Stimulated activated CD4-positive, alpha-beta T cell treated with anti-CD3 and anti-CD28 coated beads, Interleukin-2, amount 100 ng/mL, for 48 hours (primary cell): Measurements from ENCODE around the gene QPRT.
"Not testable (repeated sequence)": the region's sequence is repeated elsewhere in the genome, so short reads cannot be mapped to it uniquely, and the experiment has no call there.

Experiments
- DNase-seq, 2 donors: peaks; one replicate each; pipeline ENCODE4 v3.0.0-alpha.2; 2020

QPRT gene

DNA sequence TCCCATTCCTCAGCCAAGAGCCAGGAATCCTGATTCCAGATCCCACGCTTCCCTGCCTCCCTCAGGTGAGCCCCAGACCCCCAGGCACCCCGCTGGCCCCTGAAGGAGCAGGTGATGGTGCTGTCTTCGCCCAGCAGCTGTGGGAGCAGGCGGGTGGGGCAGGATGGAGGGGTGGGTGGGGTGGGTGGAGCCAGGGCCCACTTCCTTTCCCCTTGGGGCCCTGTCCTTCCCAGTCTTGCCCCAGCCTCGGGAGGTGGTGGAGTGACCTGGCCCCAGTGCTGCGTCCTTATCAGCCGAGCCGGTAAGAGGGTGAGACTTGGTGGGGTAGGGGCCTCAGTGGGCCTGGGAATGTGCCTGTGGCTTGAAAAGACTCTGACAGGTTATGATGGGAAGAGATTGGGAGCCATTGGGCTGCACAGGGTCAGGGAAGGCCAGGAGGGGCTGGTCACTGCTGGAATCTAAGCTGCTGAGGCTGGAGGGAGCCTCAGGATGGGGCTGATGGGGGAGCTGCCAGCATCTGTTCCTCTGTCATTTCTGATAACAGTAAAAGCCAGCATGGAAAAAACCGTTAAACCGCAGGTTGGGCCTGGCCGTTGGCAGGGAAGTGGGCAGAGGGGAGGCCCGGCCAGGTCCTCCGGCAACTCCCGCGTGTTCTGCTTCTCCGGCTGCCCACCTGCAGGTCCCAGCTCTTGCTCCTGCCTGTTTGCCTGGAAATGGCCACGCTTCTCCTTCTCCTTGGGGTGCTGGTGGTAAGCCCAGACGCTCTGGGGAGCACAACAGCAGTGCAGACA is 15.8 kb upstream of the QPRT start, which contains the start of gene SPN:
Gene SPN, plus strand, starts transcription at position 232 of the 791 bp plus-strand sequence. Its CDS starts 482 bp downstream, at position 714.
- DNase-seq: peak in 1 of 2 donors; percentile 35

DNA sequence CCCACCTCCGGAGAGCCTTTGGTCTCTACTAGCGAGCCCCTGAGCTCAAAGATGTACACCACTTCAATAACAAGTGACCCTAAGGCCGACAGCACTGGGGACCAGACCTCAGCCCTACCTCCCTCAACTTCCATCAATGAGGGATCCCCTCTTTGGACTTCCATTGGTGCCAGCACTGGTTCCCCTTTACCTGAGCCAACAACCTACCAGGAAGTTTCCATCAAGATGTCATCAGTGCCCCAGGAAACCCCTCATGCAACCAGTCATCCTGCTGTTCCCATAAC is 15.2 kb upstream of the QPRT start:
- DNase-seq: no peak

DNA sequence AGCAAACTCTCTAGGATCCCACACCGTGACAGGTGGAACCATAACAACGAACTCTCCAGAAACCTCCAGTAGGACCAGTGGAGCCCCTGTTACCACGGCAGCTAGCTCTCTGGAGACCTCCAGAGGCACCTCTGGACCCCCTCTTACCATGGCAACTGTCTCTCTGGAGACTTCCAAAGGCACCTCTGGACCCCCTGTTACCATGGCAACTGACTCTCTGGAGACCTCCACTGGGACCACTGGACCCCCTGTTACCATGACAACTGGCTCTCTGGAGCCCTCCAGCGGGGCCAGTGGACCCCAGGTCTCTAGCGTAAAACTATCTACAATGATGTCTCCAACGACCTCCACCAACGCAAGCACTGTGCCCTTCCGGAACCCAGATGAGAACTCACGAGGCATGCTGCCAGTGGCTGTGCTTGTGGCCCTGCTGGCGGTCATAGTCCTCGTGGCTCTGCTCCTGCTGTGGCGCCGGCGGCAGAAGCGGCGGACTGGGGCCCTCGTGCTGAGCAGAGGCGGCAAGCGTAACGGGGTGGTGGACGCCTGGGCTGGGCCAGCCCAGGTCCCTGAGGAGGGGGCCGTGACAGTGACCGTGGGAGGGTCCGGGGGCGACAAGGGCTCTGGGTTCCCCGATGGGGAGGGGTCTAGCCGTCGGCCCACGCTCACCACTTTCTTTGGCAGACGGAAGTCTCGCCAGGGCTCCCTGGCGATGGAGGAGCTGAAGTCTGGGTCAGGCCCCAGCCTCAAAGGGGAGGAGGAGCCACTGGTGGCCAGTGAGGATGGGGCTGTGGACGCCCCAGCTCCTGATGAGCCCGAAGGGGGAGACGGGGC is 14.7 kb upstream of the QPRT start:
- DNase-seq: peak in 1 of 2 donors; percentile 40

DNA sequence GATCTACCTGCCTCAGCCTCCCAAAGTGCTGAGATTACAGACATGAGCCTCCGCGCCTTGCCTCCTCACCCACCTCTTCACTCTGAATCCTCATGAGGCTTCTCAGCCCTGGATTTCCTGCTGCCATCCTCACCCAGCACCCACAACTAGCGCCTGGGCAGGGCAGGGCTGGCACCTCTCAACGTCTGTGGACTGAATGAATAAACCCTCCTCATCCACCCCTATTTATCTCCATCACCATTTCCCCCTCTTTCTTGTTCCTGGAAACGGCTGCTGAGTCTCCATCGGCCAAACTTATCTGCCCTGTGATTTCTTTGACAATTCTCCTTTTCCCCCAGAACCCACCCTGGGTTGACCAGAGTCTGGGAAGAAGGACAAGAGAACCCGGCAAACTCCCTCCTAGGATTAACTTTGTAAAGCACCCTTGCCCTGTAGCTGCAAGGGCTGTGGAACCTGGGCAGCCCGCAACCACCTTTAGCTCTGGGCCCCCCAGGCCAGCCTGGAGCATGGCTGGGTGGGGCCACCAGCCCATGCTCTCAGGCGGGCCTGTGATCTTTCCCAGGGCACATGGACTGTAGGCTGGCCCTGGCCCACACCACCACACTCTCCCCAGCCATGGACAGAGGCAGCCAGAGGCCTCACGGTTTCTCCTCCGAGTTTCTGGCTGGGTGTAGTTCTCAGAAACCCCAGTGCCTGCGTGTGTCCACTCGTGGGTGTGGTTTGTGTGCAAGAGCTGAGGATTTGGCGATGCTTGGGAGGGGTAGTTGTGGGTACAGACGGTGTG is 13.5 kb upstream of the QPRT start:
- DNase-seq: no peak

DNA sequence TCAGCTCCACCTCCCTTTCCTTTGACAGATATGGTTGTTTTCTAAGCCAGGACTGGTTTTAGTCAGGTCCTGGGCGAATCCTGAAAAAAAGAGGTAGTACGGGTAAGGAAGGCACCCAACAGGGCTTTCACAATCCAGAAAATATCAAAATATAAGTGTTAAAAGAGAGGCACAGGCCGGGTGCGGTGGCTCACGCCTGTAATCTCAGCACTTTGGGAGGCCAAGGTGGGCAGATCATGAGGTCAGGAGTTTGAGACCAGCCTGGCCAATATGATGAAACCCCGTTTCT is 11.7 kb upstream of the QPRT start:
- not testable (repeated sequence) for DNase-seq

DNA sequence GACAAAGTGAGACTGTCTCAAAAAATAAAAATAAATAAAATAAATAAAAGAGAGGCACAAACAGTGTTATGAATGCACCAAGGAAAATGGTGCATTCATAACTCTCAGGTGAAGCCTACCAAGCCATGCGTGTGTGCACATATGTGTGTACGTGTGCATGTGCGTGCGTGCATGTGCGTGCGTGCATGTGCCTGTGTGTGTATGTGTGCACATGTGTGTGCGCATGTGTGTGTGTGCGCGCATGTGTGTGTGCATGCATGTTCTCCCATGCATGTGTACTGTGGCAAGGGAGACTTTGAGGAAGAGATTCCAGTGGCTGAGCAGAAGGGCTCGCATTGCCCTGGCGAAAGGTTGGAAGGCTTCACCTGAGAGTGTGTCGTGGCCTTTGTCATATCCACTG is 11.2 kb upstream of the QPRT start:
- no peak for DNase-seq

DNA sequence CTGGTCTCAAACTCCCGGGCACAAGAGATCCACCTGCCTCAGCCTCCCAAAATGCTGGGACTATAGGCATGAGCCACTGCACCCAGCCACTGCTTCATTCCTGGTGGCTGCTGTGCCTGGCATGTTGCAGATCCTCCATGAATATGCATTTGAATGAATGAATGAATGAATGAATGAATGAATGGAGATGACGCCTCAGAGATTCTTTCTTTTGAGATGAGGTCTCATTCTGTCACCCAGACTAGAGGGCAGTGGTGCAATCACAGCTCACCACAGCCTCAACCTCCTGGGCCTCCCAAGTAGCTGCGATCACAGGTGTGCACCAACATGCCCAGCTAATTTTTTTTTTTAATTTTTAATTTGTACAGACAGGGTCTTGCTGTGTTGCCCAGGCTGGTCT is 10.7 kb upstream of the QPRT start:
- no peak for DNase-seq

DNA sequence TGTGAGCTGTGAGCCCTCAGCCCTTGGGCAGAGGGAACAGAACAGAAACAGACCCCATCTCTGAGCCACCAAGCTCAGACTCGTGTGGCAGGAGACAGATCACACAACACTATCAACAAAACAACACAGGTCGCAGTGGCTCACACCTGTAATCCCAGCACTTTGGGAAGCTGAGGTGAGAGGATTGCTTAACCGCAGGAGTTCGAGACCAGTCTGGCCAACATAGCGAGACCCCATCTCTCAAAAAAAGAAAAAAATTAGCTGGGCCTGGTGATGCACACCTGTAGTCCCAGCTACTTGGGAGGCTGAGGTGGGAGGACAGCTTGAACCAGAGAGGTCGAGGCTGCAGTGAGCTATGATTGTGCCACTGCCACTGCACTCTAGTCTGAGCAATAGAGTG is 5.5 kb upstream of the QPRT start:
- DNase-seq: no peak

DNA sequence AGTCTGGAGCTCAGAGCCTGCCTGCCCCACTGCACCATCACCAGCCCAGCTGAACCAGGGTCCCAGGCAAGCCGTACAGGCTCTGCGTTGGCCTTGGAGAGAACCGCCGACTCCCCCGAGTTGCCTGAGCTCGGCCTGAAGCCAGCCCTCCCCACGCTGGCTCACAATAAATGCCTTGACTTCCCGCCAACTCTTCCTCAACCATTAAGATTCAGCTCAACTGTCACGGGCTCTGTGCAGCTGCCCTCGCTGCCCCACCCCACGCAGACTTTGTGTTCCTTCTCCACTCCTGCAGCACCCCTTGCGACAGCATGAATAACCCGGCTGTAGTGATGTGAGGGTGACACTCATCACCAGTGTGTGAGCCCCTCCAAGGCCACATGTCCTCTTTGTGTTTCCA is 4.8 kb upstream of the QPRT start:
- DNase-seq: no peak

DNA sequence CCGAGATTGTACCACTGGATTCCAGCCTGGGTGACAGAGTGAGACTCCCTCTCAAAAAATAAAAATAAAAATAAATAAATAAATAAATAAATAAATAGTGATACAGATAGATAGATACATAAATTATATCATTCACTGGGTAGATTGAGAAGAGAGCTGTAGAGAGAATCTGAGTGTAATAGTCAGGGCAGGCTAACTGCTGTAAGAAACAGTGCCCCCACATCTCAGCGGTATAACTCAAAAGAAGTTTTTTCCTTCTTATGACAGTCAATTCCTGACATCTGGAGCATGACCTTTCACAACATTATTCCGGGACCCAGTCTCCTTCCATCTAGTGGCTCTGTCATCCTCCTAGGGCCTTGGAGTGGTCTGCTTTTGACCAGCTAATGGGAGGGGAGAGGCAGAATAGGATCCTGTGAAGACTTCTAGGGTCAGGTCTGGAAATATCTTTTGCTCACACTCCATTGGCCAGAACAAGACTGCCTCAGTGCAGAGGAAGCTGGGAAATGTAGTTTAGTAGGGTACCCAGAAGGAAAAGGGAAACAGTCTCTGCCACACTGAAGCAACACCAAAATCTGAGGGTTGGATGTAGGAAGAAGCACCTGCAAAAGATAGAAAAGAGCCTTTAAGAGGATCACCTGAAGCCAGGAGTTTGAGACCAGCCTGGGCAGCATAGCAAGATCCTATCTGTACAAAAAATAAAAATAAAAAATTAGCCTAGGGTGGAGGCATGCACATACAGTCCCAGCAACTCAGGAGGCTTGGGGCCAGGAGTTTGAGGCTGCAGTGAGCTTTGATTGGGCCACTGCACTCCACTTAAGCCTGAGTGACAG is 3.0 kb upstream of the QPRT start:
- DNase-seq: no peak

DNA sequence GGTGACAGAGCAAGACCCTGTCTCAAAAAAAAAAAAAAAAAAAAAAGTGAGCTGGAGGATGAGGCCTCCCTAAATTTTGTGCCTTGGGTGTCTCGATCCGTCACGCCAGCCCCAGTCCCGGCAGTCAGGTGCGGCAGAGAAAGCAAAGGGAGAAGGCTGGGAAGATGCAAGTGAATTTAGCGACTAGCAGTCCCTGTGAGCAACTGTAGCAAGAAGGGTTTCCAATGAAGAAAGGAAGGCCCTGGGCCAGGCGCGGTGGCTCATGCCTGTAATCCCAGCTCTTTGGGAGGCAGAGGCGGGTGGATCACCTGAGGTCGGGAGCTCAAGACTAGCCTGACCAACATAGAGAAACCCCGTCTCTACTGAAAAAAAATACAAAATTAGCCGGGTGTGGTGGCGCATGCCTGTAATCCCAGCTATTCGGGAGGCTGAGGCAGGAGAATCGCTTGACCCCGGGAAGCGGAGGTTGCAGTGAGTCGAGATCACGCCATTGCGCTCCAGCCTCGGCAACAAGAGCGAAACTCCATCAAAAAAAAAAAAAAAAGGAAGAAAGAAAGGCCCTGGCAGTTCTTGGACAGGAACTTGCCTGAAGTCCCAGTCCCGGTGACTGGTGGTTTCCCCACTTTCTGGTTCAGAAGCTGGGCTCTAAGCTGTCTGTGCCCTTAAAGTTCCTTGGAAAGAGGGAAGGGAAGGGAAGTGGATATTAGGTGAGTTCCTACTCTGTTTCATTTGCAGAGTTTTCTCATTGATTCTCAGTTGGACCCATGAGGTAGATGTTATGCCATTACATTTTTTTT is 1.8 kb upstream of the QPRT start:
- DNase-seq: no peak

DNA sequence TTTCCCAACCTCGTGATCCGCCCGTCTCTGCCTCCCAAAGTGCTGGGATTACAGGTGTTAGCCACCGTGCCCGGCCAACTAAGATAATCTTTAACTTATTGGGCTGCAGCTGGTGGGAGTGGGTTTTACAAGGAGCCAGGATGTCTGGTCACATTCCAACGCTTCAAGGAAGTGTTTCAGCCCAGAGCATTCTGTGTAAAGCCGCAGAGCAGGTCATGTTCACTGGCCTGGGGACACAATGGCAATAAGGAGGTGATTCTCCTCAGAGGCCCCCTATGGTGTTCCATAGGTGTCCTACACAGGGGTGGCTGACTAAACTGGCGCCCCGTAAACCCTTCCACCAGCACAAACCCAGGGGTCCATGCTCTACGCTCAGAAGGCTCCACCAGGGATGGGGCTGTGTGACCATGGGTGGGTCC is 1.2 kb downstream of the QPRT start:
- no peak for DNase-seq

DNA sequence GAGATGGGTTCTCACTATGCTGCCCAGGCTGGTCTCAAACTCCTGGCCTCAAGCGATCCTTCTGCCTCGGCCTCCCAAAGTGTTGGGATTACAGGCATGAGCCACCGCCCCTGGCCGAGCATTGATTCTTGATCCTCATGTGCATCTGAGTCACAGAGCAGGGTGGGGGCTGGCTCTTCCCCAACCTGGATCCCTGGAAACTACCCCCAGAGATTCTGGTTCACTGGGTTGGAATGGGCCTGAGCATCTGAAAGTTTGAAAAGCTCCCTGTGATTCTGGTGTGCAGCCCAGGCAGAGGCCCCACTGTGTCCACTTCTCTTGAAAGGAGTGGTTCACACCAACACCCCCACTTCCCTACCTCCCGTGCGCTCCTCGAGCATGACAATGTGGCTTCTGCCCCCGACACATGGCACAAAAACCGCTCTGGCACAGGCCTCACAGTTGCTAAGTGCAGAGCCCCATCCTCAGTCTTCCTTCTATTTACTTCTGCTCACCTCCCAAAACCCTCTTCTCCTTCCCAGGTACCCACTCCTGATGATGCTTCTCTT is 4.6 kb downstream of the QPRT start:
- no peak for DNase-seq

DNA sequence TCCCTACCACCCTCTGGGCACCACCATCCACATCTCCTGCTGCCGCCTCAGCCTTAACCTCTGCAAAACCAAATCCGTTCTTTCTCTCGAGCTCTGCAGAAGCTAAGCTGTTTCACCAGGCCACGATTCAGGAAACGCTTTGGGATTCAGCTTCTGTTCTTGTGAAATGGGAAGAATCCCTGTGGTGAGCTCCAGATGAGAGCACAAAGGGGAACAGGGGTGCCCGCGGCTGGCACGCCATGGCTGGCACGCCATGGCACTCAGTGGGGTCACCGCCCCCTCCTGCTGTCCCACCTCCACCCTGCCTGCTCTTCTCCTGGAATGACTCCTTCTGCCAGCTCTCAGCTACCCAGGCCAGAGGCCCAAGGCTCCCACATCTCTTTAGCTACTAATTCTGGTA is 5.7 kb downstream of the QPRT start:
- DNase-seq: no peak

DNA sequence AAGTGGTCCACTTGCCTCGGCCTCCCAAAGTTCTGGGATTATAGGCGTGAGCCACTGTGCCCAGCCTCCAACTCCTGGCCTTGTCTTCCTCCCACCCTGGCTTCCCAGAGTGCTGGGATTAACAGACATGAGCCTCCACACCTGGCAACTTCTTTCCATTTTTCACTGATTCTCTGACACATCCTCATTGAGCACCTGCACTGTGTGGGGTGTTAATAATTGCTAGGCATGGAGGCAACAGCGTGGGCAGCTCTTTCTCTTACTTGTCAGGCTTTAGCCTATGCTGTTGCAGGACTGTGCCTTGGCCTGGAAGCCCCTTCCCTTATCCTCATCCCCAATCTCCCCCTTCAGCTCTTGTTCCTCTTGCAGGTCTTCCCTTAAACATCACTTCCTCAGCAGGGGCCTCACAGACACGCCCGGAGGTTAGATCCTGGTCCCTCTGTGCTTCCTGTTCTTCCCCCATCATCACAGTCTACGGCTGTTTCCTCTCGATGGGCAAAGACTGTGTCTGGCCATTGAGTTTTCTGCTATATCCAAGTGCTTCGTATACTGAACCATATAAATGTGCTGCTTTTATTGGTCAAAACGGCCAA is 7.9 kb downstream of the QPRT start:
- no peak for DNase-seq

DNA sequence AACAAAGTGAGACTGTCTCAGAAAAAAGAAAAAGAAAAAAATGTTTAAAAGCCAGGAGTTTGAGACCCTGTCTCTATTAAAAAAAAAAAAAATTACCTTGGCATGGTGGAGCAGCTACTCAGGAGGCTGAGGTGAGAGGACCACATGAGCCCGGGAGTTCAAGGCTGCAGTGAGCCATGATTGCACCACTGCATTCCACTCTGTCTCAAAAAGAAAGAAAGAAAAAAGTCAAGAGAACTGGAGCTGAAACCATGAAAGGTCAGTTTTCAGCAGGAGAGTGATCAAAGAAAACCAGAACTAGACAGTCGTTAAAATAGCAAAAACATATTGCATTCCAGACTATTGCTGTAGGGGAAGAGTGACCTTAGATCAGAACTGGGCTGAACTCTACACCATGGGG is 8.8 kb downstream of the QPRT start:
- DNase-seq: no peak

DNA sequence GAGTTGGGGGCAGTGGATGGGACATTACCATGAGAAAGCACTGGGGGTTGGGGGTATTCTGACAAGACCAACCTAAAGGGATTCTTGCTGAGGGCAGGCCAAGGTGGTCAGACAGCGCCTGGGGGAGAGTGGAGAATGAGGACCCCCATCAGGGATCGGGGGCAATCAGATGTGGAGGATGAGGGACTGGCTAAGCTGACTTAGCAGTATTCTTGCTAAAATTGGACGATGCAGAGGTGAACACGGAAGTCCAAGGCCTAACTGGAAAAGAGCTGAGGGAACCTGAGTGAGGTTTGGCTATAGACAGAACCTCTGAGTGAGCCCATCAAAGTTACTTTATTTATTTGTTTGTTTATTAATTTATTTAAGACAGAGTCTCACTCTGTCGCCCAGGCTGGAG is 9.2 kb downstream of the QPRT start:
- DNase-seq: no peak

DNA sequence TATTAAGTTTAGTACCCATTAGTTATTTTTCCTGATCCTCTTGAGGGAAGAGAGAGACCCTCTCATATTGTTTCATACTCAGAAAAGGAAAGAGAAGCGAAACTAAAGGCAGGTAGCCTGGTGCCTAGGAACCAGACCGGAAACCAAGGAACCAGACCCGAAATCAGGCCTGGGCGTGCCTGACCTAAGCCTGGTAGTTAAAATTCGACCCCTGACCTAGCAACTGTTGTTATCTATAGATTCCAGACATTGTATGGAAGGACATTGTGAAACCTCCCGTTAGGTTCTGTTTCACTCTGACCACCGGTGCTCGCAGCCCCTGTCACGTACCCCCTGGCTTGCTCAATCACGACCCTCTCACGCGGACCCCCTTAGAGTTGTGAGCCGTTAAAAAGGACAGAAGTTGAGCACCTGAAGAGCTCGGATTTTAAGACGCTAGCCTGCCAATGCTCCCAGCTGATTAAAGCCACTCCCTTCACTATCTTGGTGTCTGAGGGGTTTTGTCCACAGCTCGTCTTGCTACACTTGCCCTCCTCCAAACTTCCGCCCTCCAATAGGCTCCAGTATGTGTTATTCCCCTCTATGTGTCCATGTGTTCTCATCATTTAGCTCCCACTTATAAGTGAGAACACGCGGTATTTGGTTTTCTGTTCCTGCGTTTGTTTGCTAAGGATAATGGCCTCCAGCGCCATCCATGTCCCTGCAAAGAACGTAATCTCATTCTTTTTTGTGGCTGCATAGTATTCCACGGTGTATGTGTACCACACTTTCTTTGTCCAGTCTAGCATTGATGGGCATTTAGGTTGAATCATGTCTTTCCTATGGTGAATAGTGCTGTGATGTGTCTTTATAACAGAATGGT is 10.7 kb downstream of the QPRT start:
- not testable (repeated sequence) for DNase-seq

DNA sequence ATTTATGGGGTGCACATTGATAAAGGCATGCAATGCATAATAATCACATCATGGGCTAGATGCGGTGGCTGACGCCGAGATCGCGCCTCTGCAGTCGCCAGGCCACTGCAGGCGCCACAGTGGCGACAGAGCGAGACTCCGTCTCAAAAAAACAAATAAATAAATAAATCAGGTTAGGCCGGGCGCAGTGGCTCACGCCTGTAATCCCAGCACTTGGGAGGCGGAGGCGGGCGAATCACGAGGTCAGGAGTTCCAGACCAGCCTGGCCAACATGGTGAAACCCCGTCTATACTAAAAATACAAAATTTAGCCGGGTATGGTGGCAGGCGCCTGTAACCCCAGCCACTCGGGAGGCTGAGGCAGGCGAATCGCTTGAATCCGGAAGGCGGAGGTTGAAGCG is 13.6 kb downstream of the QPRT start:
- DNase-seq: not testable (repeated sequence)
